Stimulated activated CD8-positive, alpha-beta memory T cell treated with anti-CD3 and anti-CD28 coated beads, Interleukin-12 subunit alpha, Interleukin-12 subunit beta, amount 100 ng/mL, for 4 hours (primary cell): ENCODE data around the gene DDIT4.
"Not testable (repeated sequence)": the region's sequence is repeated elsewhere in the genome, so short reads cannot be mapped to it uniquely, and the experiment has no call there.

Experiments
- DNase-seq: peaks from one replicate; pipeline ENCODE4 v3.0.0-alpha.2; 2020; ENCODE audit warnings: low read depth

Gene DDIT4

GRCh38 chr10:72267819-72268399, 5.8 kb upstream of the DDIT4 start:
- no peak for DNase-seq

GRCh38 chr10:72268475-72269200, 5.1 kb upstream of the DDIT4 start:
- not testable (repeated sequence) for DNase-seq

- no peak for DNase-seq
These were observed 3.0 kb upstream of the DDIT4 start for GRCh38 chr10:72270607-72271281.

- no peak for DNase-seq
These were observed 875 bp upstream of the DDIT4 start for GRCh38 chr10:72272689-72273409.

GRCh38 chr10:72274213-72274729, 547 bp downstream of the DDIT4 start:
- DNase-seq, result no peak

- DNase-seq, result peak; percentile 54
These were observed 1.1 kb downstream of the DDIT4 start for GRCh38 chr10:72274730-72275350.

- no peak for DNase-seq
These were observed 1.8 kb downstream of the DDIT4 start for GRCh38 chr10:72275351-72276012.

GRCh38 chr10:72276013-72276387, 2.3 kb downstream of the DDIT4 start:
- no peak for DNase-seq

GRCh38 chr10:72276421-72277339, 3.0 kb downstream of the DDIT4 start:
- DNase-seq, result no peak

GRCh38 chr10:72277340-72277995, 3.7 kb downstream of the DDIT4 start:
- no peak for DNase-seq

- DNase-seq, result no peak
These were observed 4.4 kb downstream of the DDIT4 start for GRCh38 chr10:72277996-72278667.

- no peak for DNase-seq
These were observed 5.1 kb downstream of the DDIT4 start for GRCh38 chr10:72278668-72279393.

GRCh38 chr10:72279587-72279986, 5.9 kb downstream of the DDIT4 start:
- DNase-seq, result not testable (repeated sequence)

- no peak for DNase-seq
These were observed 9.4 kb downstream of the DDIT4 start for GRCh38 chr10:72283131-72283530.

GRCh38 chr10:72285972-72286521, 12.3 kb downstream of the DDIT4 start:
- no peak for DNase-seq

GRCh38 chr10:72291019-72291532, 17.4 kb downstream of the DDIT4 start:
- no peak for DNase-seq

GRCh38 chr10:72292223-72292691, 18.5 kb downstream of the DDIT4 start:
- DNase-seq, result no peak
